ENCODE measurements around the gene FBXO48.
"Not testable (repeated sequence)": the region's sequence is repeated elsewhere in the genome, so short reads cannot be mapped to it uniquely, and the experiment has no call there.

FBXO48 gene

GRCh38 chr2:68448671-68449653 is 18.1 kb downstream of the FBXO48 start:
- Histone ChIP-seq H3K9me3 (ENCODE audit: low read length) (no peaks in the 10 kb centered on the region), H3K27ac (ENCODE audit: low read depth, low read length, poor library complexity, severe bottlenecking) (no peak overlapping the region), H3K9me2 (ENCODE audit: low read depth, low read length) (no peaks in the 10 kb centered on the region), H3K79me2 (ENCODE audit: insufficient read depth, low read length) (no peaks in the 10 kb centered on the region), H3K9ac (ENCODE audit: low read length) (no peak overlapping the region), H2AFZ (ENCODE audit: low read length) (no peak overlapping the region), H3F3A (ENCODE audit: insufficient read depth, low read length) (no peaks in the 10 kb centered on the region), H3K4me2 (ENCODE audit: low read length) (no peak overlapping the region), H3K4me3 (ENCODE audit: low read depth, low read length, poor library complexity, severe bottlenecking) (no peak overlapping the region), H3K4me1 (ENCODE audit: insufficient read depth, low read length, severe bottlenecking) (peaks cover 10% of the 10 kb centered on the region), H4K20me1 (ENCODE audit: insufficient read depth, low read length) (no peaks in the 10 kb centered on the region), H3K27me3 (ENCODE audit: insufficient read depth, low read length) (no peaks in the 10 kb centered on the region), H3K36me3 (ENCODE audit: insufficient read depth, low read length) (no peaks in the 10 kb centered on the region)
- TF ChIP-seq EZH2 (IDR thresholded peaks at IDR 0.05; ENCODE audit: borderline replicate concordance, low read length): no peak
- no peak for TF ChIP-seq CTCF (IDR thresholded peaks at IDR 0.05; ENCODE audit: low read length)

- Histone ChIP-seq H3K4me2 (ENCODE audit: low read length) (no peak overlapping the region), H3K27me3 (ENCODE audit: insufficient read depth, low read length) (no peaks in the 10 kb centered on the region), H3K36me3 (ENCODE audit: insufficient read depth, low read length) (no peaks in the 10 kb centered on the region), H3K4me1 (ENCODE audit: insufficient read depth, low read length, severe bottlenecking) (no peaks in the 10 kb centered on the region), H3K79me2 (ENCODE audit: insufficient read depth, low read length) (no peaks in the 10 kb centered on the region), H3K4me3 (ENCODE audit: low read depth, low read length, poor library complexity, severe bottlenecking) (no peak overlapping the region), H3F3A (ENCODE audit: insufficient read depth, low read length) (no peaks in the 10 kb centered on the region), H2AFZ (ENCODE audit: low read length) (no peak overlapping the region), H3K9me2 (ENCODE audit: low read depth, low read length) (no peaks in the 10 kb centered on the region), H3K9me3 (ENCODE audit: low read length) (no peaks in the 10 kb centered on the region), H3K27ac (ENCODE audit: low read depth, low read length, poor library complexity, severe bottlenecking) (no peak overlapping the region), H3K9ac (ENCODE audit: low read length) (no peak overlapping the region), H4K20me1 (ENCODE audit: insufficient read depth, low read length) (no peaks in the 10 kb centered on the region)
- TF ChIP-seq CTCF (IDR thresholded peaks at IDR 0.05; ENCODE audit: low read length): no peak
- TF ChIP-seq EZH2 (IDR thresholded peaks at IDR 0.05; ENCODE audit: borderline replicate concordance, low read length): no peak
Observed at GRCh38 chr2:68447118-68447517, 20.0 kb downstream of the FBXO48 start.

- H3K9ac ChIP-seq (ENCODE audit: low read length); H3K9me2 ChIP-seq (ENCODE audit: low read depth, low read length); H3K79me2 ChIP-seq (ENCODE audit: insufficient read depth, low read length); H3K27ac ChIP-seq (ENCODE audit: low read depth, low read length, poor library complexity, severe bottlenecking); H3K36me3 ChIP-seq (ENCODE audit: insufficient read depth, low read length); H4K20me1 ChIP-seq (ENCODE audit: insufficient read depth, low read length); H3K27me3 ChIP-seq (ENCODE audit: insufficient read depth, low read length); H3K9me3 ChIP-seq (ENCODE audit: low read length); H3K4me1 ChIP-seq (ENCODE audit: insufficient read depth, low read length, severe bottlenecking); H2AFZ ChIP-seq (ENCODE audit: low read length); H3K4me3 ChIP-seq (ENCODE audit: low read depth, low read length, poor library complexity, severe bottlenecking); H3K4me2 ChIP-seq (ENCODE audit: low read length); H3F3A ChIP-seq (ENCODE audit: insufficient read depth, low read length): not testable (repeated sequence)
Observed at GRCh38 chr2:68446425-68446824, 20.7 kb downstream of the FBXO48 start.

- Histone ChIP-seq H3K4me2 (ENCODE audit: low read length) (no peak overlapping the region), H4K20me1 (ENCODE audit: insufficient read depth, low read length) (no peaks in the 10 kb centered on the region), H3K9me3 (ENCODE audit: low read length) (no peaks in the 10 kb centered on the region), H3K36me3 (ENCODE audit: insufficient read depth, low read length) (no peaks in the 10 kb centered on the region), H3K27me3 (ENCODE audit: insufficient read depth, low read length) (no peaks in the 10 kb centered on the region), H2AFZ (ENCODE audit: low read length) (no peak overlapping the region), H3F3A (ENCODE audit: insufficient read depth, low read length) (no peaks in the 10 kb centered on the region), H3K9me2 (ENCODE audit: low read depth, low read length) (no peaks in the 10 kb centered on the region), H3K27ac (ENCODE audit: low read depth, low read length, poor library complexity, severe bottlenecking) (no peak overlapping the region), H3K4me3 (ENCODE audit: low read depth, low read length, poor library complexity, severe bottlenecking) (no peak overlapping the region), H3K79me2 (ENCODE audit: insufficient read depth, low read length) (no peaks in the 10 kb centered on the region), H3K4me1 (ENCODE audit: insufficient read depth, low read length, severe bottlenecking) (peaks cover 38% of the 10 kb centered on the region), H3K9ac (ENCODE audit: low read length) (no peak overlapping the region)
- TF ChIP-seq EZH2 (IDR thresholded peaks at IDR 0.05; ENCODE audit: borderline replicate concordance, low read length) (no peak), CTCF (IDR thresholded peaks at IDR 0.05; ENCODE audit: low read length) (no peak)
Observed at GRCh38 chr2:68441994-68442322, 25.1 kb downstream of the FBXO48 start.
